GM10266 (cell line): ENCODE data around the gene ARHGAP8.
"Not testable (repeated sequence)": the region's sequence is repeated elsewhere in the genome, so short reads cannot be mapped to it uniquely, and the experiment has no call there.

ENCODE experiments used
- DNase-seq: peaks from one replicate; pipeline ENCODE4 v3.0.0; 2012; ENCODE audit errors: extremely low spot score
- CTCF ChIP-seq: IDR thresholded peaks from 2 replicates; pipeline ENCODE4 v1.5.1; 2012; ENCODE audit warnings: mild to moderate bottlenecking, low read depth; ENCODE audit not compliant: control insufficient read depth, insufficient read depth; ENCODE audit errors: missing control alignments

ARHGAP8 gene

GRCh38 chr22:44848791-44849420 lies 96.5 kb downstream of the ARHGAP8 start:
- no peak for TF ChIP-seq CTCF
- no peak for DNase-seq

- DNase-seq, result no peak
- no peak for TF ChIP-seq CTCF
Observed at GRCh38 chr22:44850946-44851345, 98.6 kb downstream of the ARHGAP8 start.

GRCh38 chr22:44854641-44855040 lies 102.3 kb downstream of the ARHGAP8 start:
- not testable (repeated sequence) for DNase-seq

GRCh38 chr22:44855855-44856254 lies 103.5 kb downstream of the ARHGAP8 start:
- TF ChIP-seq CTCF, result no peak
- no peak for DNase-seq

GRCh38 chr22:44858819-44859218 lies 106.4 kb downstream of the ARHGAP8 start:
- DNase-seq, result not testable (repeated sequence)

GRCh38 chr22:44859641-44860040 lies 107.3 kb downstream of the ARHGAP8 start:
- no peak for TF ChIP-seq CTCF
- DNase-seq, result no peak

GRCh38 chr22:44860311-44860710 lies 107.9 kb downstream of the ARHGAP8 start:
- DNase-seq, result no peak
- no peak for TF ChIP-seq CTCF

GRCh38 chr22:44861245-44861644 lies 108.9 kb downstream of the ARHGAP8 start:
- TF ChIP-seq CTCF, result no peak

More at GRCh38 chr22:44861245-44861644, 108.9 kb downstream of the ARHGAP8 start:
- no peak for DNase-seq
